NCI-H69 (cell line): ENCODE data around the gene KLK3.
"Not testable (repeated sequence)": the region's sequence is repeated elsewhere in the genome, so short reads cannot be mapped to it uniquely, and the experiment has no call there.

Experiments
- DNase-seq: peaks from one replicate; lab custom pipeline; 2025; lab: John Stamatoyannopoulos, UW

Gene KLK3

GRCh38 chr19:50854636-50855410, at the start of gene KLK3:
TSS of gene KLK3 (plus strand) at chr19:50854915. CDS start at chr19:50854956, 41 bp downstream.
- DNase-seq, result no peak

DNA sequence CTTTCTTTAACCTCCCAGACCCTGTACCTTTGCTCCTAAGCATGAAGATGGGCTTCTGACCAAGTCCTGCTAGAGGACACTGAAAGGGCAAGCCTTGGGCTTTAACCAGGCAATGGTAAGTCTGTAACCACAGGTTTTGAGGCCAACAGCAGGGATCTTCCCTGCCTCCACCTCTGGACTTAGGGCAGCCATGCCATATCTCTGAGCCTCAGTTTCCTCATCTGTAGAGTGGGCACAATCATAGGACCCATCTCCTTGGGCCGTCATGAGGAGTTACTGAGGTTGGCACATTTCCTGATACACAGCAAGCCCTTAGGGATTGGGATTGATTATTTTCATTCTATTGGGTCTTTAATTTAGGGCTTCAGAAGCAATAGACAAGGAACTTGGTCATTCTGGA, 45.9 kb upstream of the KLK3 start:
- no peak for DNase-seq

- DNase-seq, result not testable (repeated sequence)
These were observed 43.0 kb upstream of the KLK3 start for GRCh38 chr19:50811622-50812238.

DNA sequence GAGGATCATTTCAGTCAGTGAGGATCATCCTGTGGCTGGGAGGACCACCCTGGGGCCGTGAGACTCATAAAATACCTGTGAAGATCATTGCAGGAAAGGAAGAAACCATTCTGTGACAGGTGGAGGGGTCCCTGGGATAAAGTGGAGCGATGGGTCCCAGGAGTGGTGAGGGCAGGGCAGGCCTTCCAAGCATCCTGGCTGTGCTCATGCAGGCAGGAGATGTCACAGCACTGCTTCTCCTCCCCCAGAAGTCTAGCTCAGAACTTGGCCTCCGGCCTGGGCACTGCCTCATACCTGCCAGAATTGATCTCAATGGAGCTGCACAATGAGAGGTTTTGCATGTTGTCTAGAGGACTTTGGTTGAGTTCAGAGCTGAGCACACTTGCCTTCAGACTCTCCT, 42.2 kb upstream of the KLK3 start:
- DNase-seq, result no peak

- DNase-seq, result no peak
These were observed 39.8 kb upstream of the KLK3 start for GRCh38 chr19:50814883-50815282.

- DNase-seq, result no peak
These were observed 39.3 kb upstream of the KLK3 start for GRCh38 chr19:50815439-50815838.

- DNase-seq, result peak; percentile 90
These were observed 36.5 kb upstream of the KLK3 start for GRCh38 chr19:50817941-50818858.

- DNase-seq, result peak; percentile 46
These were observed 35.7 kb upstream of the KLK3 start for GRCh38 chr19:50818859-50819472.

- DNase-seq, result peak; percentile 23
These were observed 35.1 kb upstream of the KLK3 start for GRCh38 chr19:50819636-50820035.

GRCh38 chr19:50820086-50820485, 34.6 kb upstream of the KLK3 start:
- peak; percentile 42 for DNase-seq

DNA sequence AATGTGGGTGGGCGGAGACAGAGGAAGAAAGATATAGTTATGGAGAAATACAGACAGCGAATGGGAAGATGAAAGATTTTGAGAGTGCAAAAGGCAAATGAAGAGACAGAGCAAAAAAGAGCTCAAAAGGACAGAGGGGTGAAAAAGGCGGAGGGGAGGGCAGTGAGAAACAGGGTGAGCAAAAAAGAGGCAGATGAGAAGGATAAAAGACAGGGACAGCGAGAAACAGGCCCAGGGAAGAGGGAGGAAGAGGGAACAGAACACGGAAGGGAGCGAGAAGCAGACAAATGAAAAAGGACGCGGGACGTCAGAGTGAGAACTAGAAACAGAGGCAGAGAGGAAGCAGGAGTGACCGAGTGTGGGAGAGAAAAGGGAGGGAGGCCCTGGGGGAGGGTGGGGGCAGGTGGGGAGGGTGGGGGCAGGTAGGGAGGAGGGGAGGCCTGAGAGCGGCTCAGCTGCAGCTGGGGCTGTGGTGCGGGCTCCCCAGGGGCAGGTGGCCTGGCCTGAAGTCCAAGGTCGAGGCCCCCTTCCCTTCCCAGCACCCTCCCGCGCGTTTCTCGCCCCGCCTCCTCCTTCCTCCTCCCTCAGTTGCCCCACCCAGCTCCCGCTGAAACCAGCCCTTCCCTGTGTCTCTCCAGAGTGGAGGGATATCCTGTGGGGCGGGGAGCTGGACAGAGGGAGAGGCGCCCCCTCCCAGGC, 34.0 kb upstream of the KLK3 start:
- DNase-seq, result peak; percentile 73

DNA sequence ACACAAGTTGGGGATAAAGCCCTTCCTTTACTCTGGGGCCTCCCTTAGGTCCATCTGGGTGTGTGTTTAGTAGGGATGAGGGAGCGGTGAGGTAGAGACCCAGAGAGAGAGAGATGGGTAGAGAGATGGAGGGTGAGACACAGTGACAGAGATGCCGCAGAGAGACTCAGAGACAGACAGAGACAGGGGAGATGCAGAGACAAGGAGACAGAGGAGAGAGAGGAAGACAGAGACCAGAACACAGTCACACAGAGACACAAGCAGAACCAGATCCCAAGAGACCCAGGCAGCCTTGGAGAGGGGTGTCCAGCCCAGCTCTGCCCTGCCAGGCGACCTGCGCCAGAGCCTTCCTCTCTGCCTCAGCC, 33.5 kb upstream of the KLK3 start:
- DNase-seq, result no peak

DNA sequence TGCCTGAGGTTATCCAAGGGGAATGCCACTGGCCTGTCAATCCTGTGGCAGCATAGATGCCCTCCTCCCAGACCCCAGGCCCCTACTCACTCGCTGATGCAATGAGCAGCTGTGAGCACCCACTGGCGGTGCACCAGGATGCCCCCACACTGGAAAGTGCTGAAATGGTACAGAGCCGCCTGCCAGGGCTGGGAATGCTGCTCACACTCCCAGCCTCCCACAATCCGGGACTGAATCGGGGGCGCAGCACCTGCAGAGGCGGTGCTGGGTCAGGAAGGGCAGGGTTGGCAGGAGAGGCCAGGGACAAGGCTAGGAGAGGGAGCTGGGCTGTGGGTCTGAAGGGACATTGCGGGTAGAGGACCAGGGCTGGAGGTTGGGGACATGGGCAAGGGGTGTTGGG, 33.1 kb upstream of the KLK3 start:
- no peak for DNase-seq

GRCh38 chr19:50822661-50823208, 32.0 kb upstream of the KLK3 start:
- DNase-seq, result no peak

- no peak for DNase-seq
These were observed 31.2 kb upstream of the KLK3 start, which contains the start of gene KLK1 for GRCh38 chr19:50823389-50824042. TSS of gene KLK1 (minus strand) at chr19:50823787. CDS start at chr19:50823748, 39 bp downstream.

DNA sequence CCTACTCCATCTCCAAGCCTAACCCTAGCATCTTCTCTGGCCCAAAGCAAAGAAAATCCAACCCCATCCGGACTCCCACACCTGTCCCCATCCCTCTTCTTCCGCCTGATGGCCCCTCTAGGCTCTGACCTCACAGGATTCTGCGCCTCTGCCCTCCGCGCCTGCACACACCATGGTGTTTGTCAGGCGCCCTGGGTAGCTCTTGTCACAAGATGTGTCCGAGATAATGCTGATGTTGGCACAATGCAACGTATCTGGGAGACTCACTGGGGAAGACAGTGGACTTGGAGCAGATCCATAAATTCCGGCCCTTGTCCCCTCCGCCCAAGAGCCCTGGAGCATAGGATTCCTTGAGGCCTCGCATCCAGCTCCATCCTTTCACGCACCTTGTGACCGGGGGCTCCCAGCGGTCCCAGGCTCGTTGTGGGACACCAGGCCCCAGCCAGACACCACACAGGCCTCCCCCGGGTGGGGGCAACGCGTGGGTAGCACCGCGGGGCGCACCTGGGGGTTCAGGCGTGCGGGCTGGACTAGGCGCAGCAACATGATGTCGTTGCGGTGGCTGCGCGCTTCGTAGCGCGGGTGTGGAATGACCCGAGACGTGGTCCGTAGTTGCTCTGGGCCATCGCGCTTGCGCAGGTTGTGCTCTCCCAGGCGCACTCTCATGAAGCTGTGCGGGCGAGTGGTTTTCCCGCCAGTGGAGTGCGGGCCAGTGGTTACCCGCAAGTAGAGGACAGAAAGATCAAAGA, 28.0 kb upstream of the KLK3 start:
- DNase-seq, result no peak

DNA sequence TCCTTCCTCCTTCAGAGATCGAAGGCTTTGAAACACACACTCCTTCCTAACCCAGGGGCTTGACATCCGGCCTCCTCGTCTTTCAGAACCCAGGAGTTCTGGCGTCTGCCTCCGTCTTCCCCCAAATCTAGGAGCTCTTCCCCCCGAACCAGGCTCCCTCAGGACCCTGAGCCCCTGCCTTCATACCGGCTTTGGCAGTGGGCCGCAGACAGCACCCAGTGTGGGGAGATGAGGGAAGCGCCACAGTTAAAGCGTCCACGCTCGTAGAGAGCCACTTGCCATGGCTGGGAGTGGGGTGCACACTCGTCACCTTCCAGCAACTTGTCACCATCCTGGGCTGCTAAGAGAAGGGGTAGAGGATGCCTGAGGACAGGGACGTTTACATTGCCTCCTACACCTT, 27.2 kb upstream of the KLK3 start:
- no peak for DNase-seq

- DNase-seq, result no peak
These were observed 24.9 kb upstream of the KLK3 start for GRCh38 chr19:50829801-50830200.

GRCh38 chr19:50830266-50831025, 24.3 kb upstream of the KLK3 start:
- no peak for DNase-seq
